Left ventricle myocardium superior (tissue), 1 donor: ENCODE data around the gene PGF. TPM values are rescaled to one million over a fixed set of nuclear protein-coding genes. Genes with fewer than 3 reads are reported as not detected.

Experiments
- ATAC-seq: fragments of 200-7000 bp; cut with Tn5 transposase; one replicate; pipeline ENCODE4 v1.9.1; 2020; ENCODE audit warnings: mild to moderate bottlenecking, moderate library complexity
- DNase-seq: peaks from one replicate; pipeline ENCODE4 v3.0.0-alpha.2; 2020
- intact Hi-C: fragments of 100-400 bp; cut with micrococcal nuclease; formaldehyde crosslinking; loops from one replicate; pipeline ENCODE4 v1.11.0; 2022
- total RNA-seq: library from RNA; stranded (reverse); fragmentation: NEBNext Ultra II Directional; extraction: Animal tissue kit (Norgen Biotek cat#: 25700); gene quantifications from one replicate; pipeline ENCODE4 v1.2.1, GENCODE V29; 2021
- donor health status: DM: no; HTN: yes; CAD: no; lungs with severe emphysema.

PGF gene
- total RNA-seq, 1 donor from 2014 or later, result 4.9 TPM

GRCh38 chr14:74948228-74949175, 6.9 kb downstream of the PGF start:
- ATAC-seq, result no peak
- DNase-seq, result no peak
- intact Hi-C loops, result loop anchor here (10.0 kb wide), 2 partner anchors 66 to 126 kb away; no protein-coding TSS in a partner anchor

GRCh38 chr14:74947353-74948227, 7.8 kb downstream of the PGF start:
- ATAC-seq (no peak), DNase-seq (no peak)
- intact Hi-C loops, result loop anchor here (10.0 kb wide), 2 partner anchors 67 to 127 kb away; no protein-coding TSS in a partner anchor

GRCh38 chr14:74946659-74947281, 8.6 kb downstream of the PGF start:
- DNase-seq (peak; percentile 67), ATAC-seq (peak; percentile 70)
- intact Hi-C loops, result loop anchor here (10.0 kb wide), 2 partner anchors 68 to 128 kb away; no protein-coding TSS in a partner anchor

GRCh38 chr14:74945852-74946658, 9.3 kb downstream of the PGF start:
- ATAC-seq (peak; percentile 84), DNase-seq (peak; percentile 82)
- intact Hi-C loops, result loop anchor here (10.0 kb wide), 2 partner anchors 69 to 129 kb away; no protein-coding TSS in a partner anchor

- no peak for DNase-seq
- intact Hi-C loops, result loop anchor here (10.0 kb wide), 2 partner anchors 69 to 129 kb away; no protein-coding TSS in a partner anchor
- ATAC-seq, result no peak
Measured at GRCh38 chr14:74945261-74945851, 10.0 kb downstream of the PGF start.

- intact Hi-C loops, result loop anchor here (10.0 kb wide), 2 partner anchors 72 to 132 kb away; no protein-coding TSS in a partner anchor
- no peak for DNase-seq
- ATAC-seq, result no peak
Measured at GRCh38 chr14:74942608-74943007, 12.8 kb downstream of the PGF start.

GRCh38 chr14:74942181-74942580, 13.2 kb downstream of the PGF start:
- intact Hi-C loops, result loop anchor here (10.0 kb wide), 2 partner anchors 73 to 133 kb away; no protein-coding TSS in a partner anchor
- DNase-seq (no peak), ATAC-seq (no peak)

- intact Hi-C loops, result loop anchor here (10.0 kb wide), 2 partner anchors 73 to 133 kb away; no protein-coding TSS in a partner anchor
- ATAC-seq (peak; percentile 35), DNase-seq (peak; percentile 72)
Measured at GRCh38 chr14:74941676-74942097, 13.7 kb downstream of the PGF start.

GRCh38 chr14:74940956-74941565, 14.3 kb downstream of the PGF start:
- ATAC-seq (no peak), DNase-seq (no peak)
- intact Hi-C loops, result loop anchor here (10.0 kb wide), 2 partner anchors 74 to 134 kb away; no protein-coding TSS in a partner anchor

- DNase-seq (no peak), ATAC-seq (no peak)
- intact Hi-C loops, result no loop called here
Measured at GRCh38 chr14:74938531-74939495, 16.6 kb downstream of the PGF start.

GRCh38 chr14:74937171-74937570, 18.2 kb downstream of the PGF start:
- intact Hi-C loops, result no loop called here
- ATAC-seq (no peak), DNase-seq (no peak)

- intact Hi-C loops, result no loop called here
- no peak for ATAC-seq
- DNase-seq, result no peak
Measured at GRCh38 chr14:74936731-74937130, 18.7 kb downstream of the PGF start.

GRCh38 chr14:74936151-74936550, 19.2 kb downstream of the PGF start:
- no peak for DNase-seq
- intact Hi-C loops, result no loop called here
- no peak for ATAC-seq

GRCh38 chr14:74935360-74935680, 20.1 kb downstream of the PGF start:
- ATAC-seq, result peak; percentile 33
- DNase-seq, result no peak
- intact Hi-C loops, result no loop called here

GRCh38 chr14:74934476-74935359, 20.7 kb downstream of the PGF start:
- peak; percentile 74 for DNase-seq
- peak; percentile 76 for ATAC-seq
- intact Hi-C loops, result no loop called here
